COLO668 (cell line): ENCODE data around the gene LIPF.
"Not testable (repeated sequence)": the region's sequence is repeated elsewhere in the genome, so short reads cannot be mapped to it uniquely, and the experiment has no call there.

ENCODE experiments used
- DNase-seq: peaks from one replicate; lab custom pipeline; 2025; ENCODE audit not compliant: unreplicated experiment; lab: John Stamatoyannopoulos, UW

LIPF gene

DNA sequence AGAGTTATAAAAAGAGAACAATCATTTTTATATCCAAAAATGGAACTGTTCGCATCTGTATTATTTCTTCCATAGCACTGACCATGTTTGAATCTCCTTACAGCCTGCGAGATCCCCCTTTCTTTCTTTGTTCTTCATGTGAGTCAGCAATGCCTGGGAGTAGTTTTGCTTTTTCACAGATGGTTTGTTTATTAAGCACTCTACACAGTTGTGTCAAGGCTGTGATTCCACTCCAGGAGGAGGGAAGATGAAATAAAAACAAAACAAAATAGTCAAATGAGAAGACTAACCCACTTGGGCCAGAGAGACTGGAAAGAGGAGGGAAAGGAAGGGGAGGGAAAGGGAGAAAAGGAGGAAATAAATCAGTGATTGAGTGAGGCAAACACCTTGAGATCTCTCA lies 7.8 kb downstream of the LIPF start:
- DNase-seq = no peak

DNA sequence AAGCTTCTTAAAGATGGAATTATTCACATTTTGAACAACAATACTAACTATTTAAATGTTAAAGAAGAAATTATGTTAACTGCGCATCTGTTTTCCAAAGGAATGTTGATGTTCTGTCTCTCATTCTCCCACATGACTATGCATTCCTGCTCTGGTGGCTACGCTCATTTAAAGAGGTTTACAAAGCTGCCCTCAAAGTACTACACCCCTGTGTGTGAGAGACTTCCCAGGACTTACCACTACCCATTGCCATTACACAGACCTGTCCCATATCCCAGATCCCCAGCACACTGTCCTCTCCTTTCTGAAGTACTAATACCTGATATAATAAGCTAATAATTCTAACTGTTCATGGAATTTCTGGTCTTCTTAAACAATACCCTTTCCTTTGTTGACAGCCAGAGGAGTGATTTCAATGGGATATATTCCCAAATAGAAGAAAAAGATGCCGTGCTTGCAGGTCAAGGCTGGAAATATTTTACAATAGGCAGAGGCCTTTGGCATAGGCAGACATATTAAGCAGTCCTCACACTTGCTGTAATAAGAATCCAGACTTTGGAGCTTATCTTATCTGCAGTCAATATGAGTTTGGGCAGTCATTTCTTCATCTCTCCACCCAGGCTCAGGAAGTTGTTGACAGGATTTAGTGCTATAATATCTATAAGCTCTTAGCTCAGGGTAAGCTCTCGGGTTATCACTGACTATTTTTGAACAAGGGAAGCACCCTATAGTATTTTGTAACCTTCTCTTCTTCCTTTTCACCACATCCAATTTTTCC lies 12.2 kb downstream of the LIPF start:
- no peak for DNase-seq

- DNase-seq = no peak
These were observed 16.7 kb downstream of the LIPF start for GRCh38 chr10:88680958-88681357.

DNA sequence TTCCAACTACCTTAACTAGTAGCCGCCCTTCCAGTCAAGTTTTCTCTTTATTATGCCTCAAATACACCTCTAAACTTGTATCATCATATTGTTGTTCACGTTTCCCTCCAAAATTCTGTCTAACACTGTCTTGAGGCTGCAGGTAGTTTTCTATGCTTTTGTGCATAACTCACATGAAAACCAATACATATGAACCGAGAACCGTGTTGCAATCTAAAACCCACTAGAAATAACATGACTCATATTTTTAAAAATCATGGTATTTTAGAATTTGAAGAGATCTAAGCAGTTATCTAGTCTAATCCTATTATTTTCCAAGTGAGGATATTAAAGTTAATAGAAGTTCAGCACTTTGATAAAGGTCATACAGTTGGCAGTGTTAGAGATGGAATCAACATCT lies 18.2 kb downstream of the LIPF start:
- no peak for DNase-seq

DNA sequence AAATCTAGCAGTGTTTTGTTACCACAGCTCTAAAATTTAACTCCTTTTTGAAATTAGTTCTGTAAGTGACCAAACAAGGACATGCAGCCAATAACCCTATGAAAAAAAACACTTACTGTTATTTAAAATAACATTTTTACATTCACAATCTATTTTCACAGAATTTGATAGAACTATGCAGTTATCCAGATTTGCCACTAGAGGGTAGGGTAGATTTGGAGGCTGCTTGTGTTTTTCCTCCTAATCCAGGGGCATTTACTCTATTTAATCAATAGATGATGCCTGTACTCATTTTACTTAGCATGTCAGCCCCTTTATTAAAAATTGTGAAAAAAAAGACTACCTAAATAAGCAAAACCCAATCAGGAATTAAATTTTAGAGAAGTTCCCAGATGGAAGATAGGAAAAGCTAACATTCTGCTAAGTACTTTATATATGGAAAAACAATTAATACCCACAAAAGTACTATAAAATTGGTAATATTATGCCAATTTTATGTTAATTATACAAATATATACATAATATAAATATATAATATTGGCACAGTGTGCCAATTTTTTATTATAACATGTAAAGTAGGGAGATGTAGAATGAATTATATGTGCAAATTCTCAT lies 23.7 kb downstream of the LIPF start:
- DNase-seq = no peak

DNA sequence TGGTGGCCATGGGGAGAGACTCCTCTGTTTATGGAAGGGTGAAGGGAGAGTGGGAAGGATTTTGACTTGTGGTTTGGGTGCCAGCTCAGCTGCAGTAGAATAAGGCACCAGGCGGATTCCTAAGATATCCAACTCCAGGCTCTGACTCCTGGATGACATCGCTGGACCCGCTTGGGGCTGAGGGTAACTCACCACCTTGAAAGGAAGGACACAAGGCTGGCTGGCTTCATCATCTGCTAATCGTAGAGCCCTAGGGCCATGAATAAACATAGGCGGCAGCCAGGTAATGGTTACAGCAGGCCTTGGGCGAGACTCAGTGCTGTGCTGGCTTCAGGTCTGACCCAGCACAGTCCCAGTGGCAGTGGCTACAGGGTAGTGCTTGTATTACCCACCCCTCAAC lies 25.1 kb downstream of the LIPF start:
- DNase-seq = no peak

- DNase-seq = no peak
These were observed 29.3 kb downstream of the LIPF start for GRCh38 chr10:88693392-88694020.

DNA sequence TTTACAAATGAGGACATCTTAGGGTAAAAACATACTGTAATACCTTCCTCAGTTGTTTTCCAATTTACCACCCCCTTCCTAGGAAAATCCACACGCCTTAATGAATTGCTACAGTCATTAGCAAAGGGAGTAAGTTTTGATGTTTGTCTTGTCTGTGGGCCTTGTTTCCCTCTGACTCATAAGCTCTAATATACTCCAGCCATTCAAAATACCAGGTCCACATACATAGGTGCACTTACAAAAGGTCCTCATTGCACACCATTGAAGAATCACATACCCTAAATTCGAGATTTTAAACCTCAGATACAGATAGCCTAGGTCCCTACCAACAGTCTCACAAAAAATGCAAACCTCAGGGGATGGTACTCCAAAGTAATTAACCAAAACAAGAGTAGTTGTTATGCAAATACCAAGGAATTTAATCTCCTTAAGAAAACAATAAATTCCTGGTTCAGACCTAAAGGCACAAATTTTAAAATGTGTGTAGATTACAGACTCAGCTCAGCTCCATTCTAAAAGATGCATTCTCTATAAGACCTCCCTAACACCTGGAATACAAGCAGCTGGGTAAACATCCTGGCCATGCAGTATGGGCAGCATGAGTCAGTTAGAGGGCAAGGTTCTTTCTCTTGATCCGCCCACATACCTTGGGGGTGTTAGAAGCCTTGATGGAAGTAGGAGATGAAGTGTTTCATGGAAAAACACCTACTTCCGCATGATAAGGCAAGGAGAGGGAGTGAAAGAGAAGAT lies 38.8 kb downstream of the LIPF start:
- peak; percentile 76 for DNase-seq

DNA sequence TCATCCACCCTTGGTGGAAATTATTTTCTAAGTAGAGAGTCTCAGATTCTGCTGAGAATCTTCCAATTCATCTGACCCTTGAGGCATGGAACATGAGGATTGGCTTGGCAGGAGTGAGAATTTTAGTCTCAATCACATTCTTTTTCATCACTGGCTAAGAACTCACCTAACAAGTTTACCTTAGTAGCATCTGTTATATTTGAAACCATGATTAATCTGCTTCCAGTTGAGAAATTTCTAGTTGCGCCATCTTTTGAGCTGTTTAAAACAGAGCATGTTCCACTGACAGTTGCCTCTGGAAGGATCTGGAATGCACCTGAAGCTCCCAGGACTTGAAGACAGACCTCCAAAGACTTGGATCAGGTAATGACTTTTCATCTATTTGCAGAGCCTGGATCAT lies 41.7 kb downstream of the LIPF start, which contains the start of gene LIPK:
TSS of gene LIPK (plus strand) at position 292 of the 400 bp plus-strand sequence. CDS start 18,295 bp downstream, outside the sequence.
- no peak for DNase-seq

- DNase-seq = no peak
These were observed 43.4 kb downstream of the LIPF start for GRCh38 chr10:88707429-88708155.

DNA sequence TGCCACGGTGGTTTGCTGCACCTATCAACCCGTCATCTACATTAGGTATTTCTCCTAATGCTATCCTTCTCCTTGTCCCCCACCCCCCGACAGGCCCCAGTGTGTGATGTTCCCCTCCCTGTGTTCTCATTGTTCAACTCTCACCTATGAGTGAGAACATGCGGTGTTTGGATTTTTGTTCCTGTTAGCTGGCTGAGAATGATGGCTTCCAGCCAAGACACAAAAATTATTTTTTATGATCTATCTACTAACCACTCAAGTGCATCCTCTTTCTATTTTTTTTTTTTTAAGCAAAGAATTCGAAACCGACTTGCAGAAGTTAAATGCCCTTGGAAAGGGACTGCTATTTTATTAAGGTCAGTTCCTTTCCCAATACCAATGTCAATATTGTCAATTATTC lies 45.1 kb downstream of the LIPF start:
- not testable (repeated sequence) for DNase-seq

GRCh38 chr10:88715517-88715916 lies 51.3 kb downstream of the LIPF start:
- DNase-seq = no peak

DNA sequence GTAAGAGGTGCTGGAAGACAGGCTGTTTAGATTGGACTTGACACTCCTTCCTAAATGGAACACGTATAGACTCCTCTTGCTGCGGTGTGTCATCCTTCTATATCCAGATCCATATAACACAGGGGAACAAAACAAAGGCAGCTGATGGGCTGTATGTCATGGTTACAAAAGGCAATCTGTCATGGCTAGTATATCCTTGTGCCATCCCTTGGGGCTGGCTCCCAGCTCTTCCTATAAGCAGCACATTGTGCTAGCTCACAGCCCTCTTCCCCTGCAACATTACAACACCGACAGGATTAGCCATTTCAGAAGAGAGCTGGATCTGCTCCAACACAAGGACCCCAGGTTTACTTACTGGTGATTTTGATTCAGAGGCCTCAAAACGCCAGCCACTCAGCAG lies 57.1 kb downstream of the LIPF start:
- no peak for DNase-seq

GRCh38 chr10:88725798-88726197 lies 61.6 kb downstream of the LIPF start:
- no peak for DNase-seq

GRCh38 chr10:88728107-88728763 lies 64.0 kb downstream of the LIPF start:
- DNase-seq = peak; percentile 1
